Stimulated activated CD8-positive, alpha-beta memory T cell treated with anti-CD3 and anti-CD28 coated beads, Interleukin-4, amount 100 ng/mL, for 48 hours (primary cell): ENCODE results near the gene RAB3A.
A peak's percentile ranks its signal among the peaks of the same experiment; 100 is the strongest.
"Not testable (repeated sequence)": the region's sequence is repeated elsewhere in the genome, so short reads cannot be mapped to it uniquely, and the experiment has no call there.

Experiments used
- DNase-seq: peaks from one replicate; pipeline ENCODE4 v3.0.0-alpha.2; 2020

RAB3A gene

GRCh38 chr19:18223860-18224524 is 20.1 kb upstream of the RAB3A start:
- peak; percentile 75 for DNase-seq

GRCh38 chr19:18221815-18222725 is 18.2 kb upstream of the RAB3A start:
- no peak for DNase-seq

DNA sequence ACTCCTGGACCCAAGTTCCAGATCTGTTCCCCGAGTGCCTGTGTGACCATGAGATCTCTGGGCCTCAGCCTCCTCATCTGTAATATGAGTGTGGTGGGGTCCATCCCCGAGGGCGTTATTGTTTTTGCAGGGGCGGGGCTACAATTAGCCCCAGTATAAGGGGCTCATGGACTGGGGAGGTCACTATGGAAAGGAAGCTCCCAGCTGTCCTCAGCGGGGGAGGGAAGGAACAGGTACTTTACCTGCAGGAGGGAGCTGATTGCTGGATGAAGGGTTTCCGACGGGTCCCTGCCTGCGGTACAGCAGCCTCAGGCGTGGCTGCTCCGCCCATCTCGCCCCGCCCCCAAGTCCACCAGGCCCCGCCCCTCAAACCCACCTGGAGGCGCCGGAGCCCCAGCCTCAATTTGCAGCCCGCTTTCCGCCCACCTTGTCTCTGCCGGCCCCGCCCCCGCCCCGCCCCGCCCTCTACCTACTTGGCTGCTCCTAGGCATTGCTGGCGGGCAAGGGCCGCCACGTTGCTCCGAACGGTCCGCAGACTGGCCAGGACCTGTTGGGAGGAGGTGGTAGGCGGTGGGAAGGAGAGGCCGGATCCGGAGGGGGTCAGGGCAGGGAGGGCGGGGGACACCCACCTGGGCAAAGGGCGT is 16.9 kb upstream of the RAB3A start:
- DNase-seq: no peak

DNA sequence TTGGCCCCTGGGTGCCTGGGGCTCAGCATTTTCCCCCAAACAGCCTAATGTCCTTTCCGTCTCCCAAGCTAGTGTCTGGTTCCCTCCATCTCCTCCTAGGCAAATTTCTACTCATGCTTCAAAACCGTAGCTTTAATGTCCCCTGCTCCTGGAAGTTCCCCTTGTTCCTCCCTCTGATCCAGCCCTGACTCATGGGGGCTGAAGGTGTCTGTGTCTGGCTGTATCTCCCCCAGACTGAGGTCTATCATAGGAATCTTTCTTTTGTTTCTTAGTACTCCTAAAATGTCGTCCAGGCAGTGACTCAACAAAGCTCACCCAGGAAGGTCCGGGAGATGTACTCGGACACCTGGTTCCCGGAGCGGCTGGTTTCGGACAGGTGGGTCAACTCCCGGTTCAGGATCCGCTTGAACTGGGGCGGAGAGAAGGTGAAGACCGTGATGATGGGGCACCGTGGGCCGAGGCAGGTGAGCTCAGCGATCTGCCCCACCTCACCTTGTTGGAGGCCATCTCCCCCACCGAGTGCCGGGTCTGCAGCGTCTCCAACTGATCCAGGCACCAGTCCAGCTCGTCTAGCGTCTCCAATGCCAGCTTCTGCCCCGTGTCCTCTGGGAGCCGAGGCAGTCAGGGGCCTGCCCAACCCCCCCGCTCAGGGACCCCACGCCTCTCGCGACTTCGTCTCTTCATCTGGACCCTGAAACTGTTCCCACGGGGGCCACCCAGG is 16.2 kb upstream of the RAB3A start:
- no peak for DNase-seq

DNA sequence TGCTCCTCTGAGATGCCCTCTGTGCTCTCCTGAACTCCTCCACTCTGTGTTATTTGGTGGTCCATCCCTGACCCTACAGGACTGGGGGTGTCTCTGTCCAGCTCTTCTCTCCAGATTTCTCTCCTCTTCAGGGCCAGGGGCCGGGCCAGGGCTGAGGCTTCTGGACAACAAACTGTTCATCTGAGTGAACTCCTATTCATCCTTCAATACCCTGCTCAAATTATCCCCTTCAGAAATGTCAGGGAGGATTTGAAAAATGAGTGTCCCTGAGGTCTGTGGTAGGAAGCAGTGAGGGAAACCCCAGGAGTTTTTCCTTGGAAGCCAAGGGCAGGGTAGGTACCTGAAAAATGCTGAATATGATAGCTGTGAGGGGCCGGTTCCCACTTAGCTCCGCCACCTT is 14.8 kb upstream of the RAB3A start:
- DNase-seq: no peak

DNA sequence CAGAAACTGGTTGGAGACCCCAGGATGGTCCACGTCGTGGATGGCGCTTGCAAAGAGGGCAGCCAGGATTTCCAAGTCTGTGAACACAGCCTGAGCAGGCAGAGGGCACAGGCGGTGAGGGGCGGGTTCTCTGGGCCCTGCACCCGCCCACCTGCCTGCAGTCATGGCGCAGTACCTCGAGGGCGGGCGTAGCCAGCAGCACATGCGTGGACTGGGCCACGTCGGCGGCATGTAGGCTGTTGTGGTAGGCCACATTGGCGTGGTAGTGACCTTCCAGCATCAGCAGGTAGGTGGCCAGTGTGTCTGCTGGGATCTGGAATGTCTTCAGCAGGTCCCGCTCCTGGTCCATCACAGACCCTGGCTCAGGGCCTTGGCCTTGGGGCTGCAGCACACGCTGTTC is 14.3 kb upstream of the RAB3A start:
- DNase-seq: no peak

GRCh38 chr19:18216789-18217188 is 12.9 kb upstream of the RAB3A start:
- DNase-seq: no peak

GRCh38 chr19:18214779-18215433 is 11.1 kb upstream of the RAB3A start:
- no peak for DNase-seq

DNA sequence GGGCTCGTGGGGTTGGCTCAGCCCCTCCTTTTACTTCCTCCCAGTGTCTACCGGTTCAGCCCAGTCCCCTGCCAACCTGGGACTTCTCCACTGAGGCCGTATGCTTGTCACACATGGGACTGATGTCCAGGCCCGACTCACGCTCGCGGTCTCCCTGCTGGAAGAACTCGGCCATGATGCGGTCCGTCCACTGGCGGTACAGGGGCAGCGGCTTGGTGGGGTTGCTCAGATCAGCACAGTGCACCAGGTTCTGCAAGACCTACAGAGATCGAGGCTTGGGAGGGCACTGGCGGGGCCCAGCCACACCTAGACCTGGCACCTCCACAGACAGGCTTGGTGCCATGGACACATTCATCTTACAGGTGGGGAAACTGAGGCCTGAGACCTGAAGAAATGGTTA is 7.8 kb upstream of the RAB3A start:
- DNase-seq: no peak

- not testable (repeated sequence) for DNase-seq
Observed at GRCh38 chr19:18209912-18210311, 6.1 kb upstream of the RAB3A start.

GRCh38 chr19:18208098-18208951 is 4.5 kb upstream of the RAB3A start:
- DNase-seq: peak; percentile 81

DNA sequence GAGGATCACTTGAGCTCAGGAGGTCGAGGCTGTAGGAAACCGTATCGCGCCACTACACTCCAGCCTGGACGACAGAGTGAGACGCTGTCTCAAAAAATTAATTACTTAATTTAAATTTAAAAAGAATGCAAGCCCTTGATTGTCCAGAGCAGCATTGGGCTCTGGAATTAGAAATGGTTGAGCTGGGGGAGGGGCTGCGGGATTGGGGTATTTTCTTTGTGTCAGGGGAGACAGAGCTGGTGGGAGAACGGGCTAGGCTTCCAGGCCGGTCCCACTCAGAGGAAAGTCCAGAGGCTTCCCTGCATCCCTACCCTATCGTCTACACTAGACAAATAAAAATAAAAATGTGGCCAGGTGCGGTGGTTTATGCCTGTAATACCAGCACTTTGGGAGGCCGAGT is 2.2 kb upstream of the RAB3A start:
- no peak for DNase-seq

GRCh38 chr19:18205200-18205892 is 1.5 kb upstream of the RAB3A start:
- peak; percentile 72 for DNase-seq

DNA sequence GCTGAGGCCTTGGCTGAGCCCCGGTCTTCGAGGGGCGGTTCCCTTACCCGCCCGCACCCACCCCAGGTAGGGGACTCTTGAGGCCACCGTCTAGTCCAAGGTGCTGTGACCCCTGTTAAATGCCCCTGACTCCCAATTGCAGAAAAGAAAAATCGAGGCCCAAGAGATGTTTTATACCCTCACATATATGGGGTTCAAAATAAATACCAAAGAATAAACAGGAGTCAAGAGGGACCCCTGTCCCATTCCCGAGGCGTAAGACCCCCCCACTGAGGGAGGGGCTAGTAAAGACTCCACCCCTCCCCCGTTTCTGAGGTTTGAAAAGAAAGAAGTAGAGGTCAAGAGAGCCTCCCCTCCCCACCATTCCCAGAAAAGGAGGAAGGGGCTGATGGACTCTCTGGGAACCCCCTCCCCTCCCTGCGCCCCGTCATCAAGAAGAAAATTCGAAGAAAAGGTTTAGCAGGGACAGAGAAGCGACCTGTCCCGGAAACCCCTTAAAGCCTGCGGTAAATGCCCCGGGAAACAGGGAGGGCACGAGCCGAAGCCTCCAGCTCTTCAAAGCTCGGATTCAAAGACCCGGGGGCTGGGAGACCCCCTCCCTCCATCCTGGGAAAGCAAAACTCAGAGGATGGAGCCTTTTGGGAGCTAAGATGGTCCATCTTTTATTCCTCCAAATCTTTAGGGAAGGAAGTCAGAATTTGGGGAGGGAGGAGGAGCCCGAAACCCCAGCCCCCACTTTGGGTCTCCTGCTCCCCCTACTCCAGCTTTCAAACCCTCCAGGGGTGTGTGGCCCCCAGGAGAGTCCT is 755 bp upstream of the RAB3A start:
- DNase-seq: peak; percentile 75

GRCh38 chr19:18203408-18203862 is 407 bp downstream of the RAB3A start:
- DNase-seq: peak; percentile 58

GRCh38 chr19:18202778-18203407 is 949 bp downstream of the RAB3A start:
- DNase-seq: peak; percentile 47

DNA sequence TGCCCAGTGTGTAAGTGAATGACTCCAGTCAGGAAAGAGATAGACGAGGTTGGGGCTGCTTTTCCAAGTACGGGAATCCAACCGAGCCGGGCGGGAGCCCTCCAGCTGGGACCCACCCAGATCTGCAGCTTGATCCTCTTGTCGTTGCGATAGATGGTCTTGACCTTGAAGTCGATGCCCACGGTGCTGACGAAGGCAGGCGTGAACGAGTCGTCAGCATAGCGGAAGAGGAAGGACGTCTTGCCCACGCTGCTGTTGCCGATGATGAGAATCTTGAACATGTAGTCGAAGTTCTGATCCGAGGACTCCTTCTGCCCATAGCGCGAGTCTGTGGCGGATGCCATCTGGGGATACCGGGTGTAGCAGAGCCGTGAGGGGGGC is 1.5 kb downstream of the RAB3A start:
- no peak for DNase-seq

GRCh38 chr19:18198374-18198773 is 5.5 kb downstream of the RAB3A start:
- DNase-seq: no peak

GRCh38 chr19:18197941-18198340 is 5.9 kb downstream of the RAB3A start:
- DNase-seq: no peak
